Measurements from ENCODE around the gene EIF4G3.

DNA sequence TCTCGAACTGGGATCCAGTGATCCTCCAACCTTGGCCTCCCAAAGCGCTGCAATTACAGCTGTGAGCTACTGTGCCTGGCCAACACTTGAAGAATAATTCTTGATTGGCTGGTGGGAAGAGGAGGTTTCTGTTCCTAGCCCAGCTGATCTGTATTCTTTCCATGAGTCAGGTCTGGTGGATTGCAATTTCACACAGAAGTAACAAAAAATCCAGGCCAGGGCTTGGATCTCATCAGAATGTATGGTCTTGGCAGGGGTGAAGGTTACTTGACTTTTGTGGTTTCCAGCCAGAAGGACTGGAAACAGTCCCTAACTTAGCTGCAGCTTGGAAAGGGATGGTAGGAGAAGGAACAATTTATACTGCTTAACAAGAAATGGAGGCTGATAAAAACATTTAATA is 384.5 kb downstream of the EIF4G3 start:
- TF ChIP-seq, protein P1, sequence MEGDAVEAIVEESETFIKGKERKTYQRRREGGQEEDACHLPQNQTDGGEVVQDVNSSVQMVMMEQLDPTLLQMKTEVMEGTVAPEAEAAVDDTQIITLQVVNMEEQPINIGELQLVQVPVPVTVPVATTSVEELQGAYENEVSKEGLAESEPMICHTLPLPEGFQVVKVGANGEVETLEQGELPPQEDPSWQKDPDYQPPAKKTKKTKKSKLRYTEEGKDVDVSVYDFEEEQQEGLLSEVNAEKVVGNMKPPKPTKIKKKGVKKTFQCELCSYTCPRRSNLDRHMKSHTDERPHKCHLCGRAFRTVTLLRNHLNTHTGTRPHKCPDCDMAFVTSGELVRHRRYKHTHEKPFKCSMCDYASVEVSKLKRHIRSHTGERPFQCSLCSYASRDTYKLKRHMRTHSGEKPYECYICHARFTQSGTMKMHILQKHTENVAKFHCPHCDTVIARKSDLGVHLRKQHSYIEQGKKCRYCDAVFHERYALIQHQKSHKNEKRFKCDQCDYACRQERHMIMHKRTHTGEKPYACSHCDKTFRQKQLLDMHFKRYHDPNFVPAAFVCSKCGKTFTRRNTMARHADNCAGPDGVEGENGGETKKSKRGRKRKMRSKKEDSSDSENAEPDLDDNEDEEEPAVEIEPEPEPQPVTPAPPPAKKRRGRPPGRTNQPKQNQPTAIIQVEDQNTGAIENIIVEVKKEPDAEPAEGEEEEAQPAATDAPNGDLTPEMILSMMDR (IDR thresholded peaks at IDR 0.05) = no peak
- no peak for TF ChIP-seq POLR2A (IDR thresholded peaks at IDR 0.05)

Measured in esophagus squamous epithelium (tissue), 4 donors.